Measurements from ENCODE around the gene CFAP54.

The CFAP54 gene

GRCh38 chr12:96919510-96920210, 430.3 kb downstream of the CFAP54 start:
- Histone ChIP-seq H3K4me2 (ENCODE audit: low read length) (no peak overlapping the region), H3K4me1 (ENCODE audit: control insufficient read depth, low read length) (no peaks in the 10 kb centered on the region), H3K9me2 (replicated peaks; ENCODE audit: control insufficient read depth, low read length) (no peaks in the 10 kb centered on the region), H3K27me3 (ENCODE audit: control insufficient read depth, low read length) (no peaks in the 10 kb centered on the region), H3K9me3 (ENCODE audit: control insufficient read depth, insufficient read depth, low read length) (no peaks in the 10 kb centered on the region), H3K36me3 (ENCODE audit: control insufficient read depth, low read length) (peaks cover 49% of the 10 kb centered on the region), H3K4me3 (ENCODE audit: low read length) (no peak overlapping the region), H3K79me2 (ENCODE audit: control insufficient read depth, low read length) (peaks cover 25% of the 10 kb centered on the region), H3K27ac (ENCODE audit: low read depth, low read length) (no peak overlapping the region), H3F3A (ENCODE audit: control insufficient read depth, insufficient read depth) (no peaks in the 10 kb centered on the region), H4K20me1 (ENCODE audit: control insufficient read depth, insufficient read depth, low read depth, low read length) (peaks cover 2% of the 10 kb centered on the region; the same call in 1 of the 2 replicates)
- TF ChIP-seq CTCF (IDR thresholded peaks at IDR 0.05; ENCODE audit: low read depth, low read length, poor library complexity, severe bottlenecking) = no peak
